ENCODE results near the gene FSD1L.

- TF ChIP-seq CTCF (IDR thresholded peaks at IDR 0.05) (no peak), POLR2A (IDR thresholded peaks at IDR 0.05) (no peak)
Measured at GRCh38 chr9:105554042-105554441, 106.2 kb downstream of the FSD1L start.
